Transverse colon (tissue), 4 donors: ENCODE data around the gene TLR9.

ENCODE experiments used
- CTCF ChIP-seq, 5 experiments: fragments of 200-600 bp in 3 of 5; fragments of 450-650 bp in 2 of 5; sonication (generic) in 3 of 5; IDR thresholded peaks; 1 replicate in 2 of 5; 2 replicates in 3 of 5; pipeline ENCODE4 v1.5.1; 2016 to 2017; ENCODE audit warnings: antibody characterized with exemption in 5 of 5, inconsistent platforms in 3 of 5, mild to moderate bottlenecking in 2 of 5, moderate library complexity in 1 of 5
- EP300 ChIP-seq: sonication (generic); formaldehyde crosslinking; IDR thresholded peaks from one replicate; pipeline ENCODE4 v1.6.1; 2017; ENCODE audit warnings: antibody characterized with exemption, low read depth
- POLR2A ChIP-seq: fragments of 450-650 bp; IDR thresholded peaks from one replicate; pipeline ENCODE4 v1.6.1; 2016; ENCODE audit warnings: antibody characterized with exemption, mild to moderate bottlenecking, moderate library complexity
- POLR2AphosphoS5 ChIP-seq, 3 donors: sonication (generic); formaldehyde crosslinking; IDR thresholded peaks; one replicate each; pipeline ENCODE4 v1.6.1; 2016; ENCODE audit warnings: antibody characterized with exemption in 3 of 3

- no peak for TF ChIP-seq CTCF (IDR thresholded peaks at IDR 0.05)
- no peak for TF ChIP-seq POLR2A
- no peak for TF ChIP-seq POLR2AphosphoS5 (IDR thresholded peaks at IDR 0.05)
- no peak for TF ChIP-seq EP300
Measured at GRCh38 chr3:52259448-52259847, 34.0 kb upstream of the TLR9 start.
